ENCODE measurements around the gene KLHL25.

DNA sequence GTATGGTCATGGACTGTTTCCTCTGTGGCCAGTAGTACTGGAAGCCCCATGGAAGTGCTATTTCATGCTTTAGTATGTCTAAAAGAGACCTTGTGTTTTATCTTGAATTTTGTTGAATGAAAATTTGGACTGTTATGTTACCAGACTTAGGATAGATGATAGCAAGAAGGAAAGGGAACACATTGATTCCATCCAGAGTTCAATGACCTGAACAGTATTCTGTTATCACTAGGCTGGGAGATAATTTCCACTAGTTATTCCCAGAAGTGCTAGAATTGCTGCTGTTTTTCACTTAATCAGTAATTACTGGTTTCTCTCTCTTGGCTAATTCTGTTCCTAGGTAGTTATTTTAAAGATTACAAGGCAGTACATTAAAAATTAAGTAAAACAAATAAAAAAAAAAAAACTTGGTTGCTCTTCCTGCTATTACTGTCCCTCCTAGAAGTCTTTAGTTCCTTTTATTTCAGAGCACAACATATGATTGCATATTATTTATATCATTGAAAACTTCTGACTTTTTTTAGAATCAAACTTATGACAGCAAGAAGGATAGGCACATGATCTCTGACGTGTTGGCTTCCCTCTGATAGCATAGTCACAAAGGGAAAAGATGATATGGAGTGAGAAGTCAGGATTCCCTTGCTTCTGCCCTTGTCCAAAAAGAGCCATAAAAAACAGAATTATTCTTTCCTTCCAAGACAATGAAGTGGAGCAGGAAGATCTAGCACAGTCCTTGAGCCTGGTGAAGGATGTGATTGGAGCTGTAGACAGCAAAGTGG lies 72.2 kb downstream of the KLHL25 start:
- TF ChIP-seq EZH2 (IDR thresholded peaks at IDR 0.05; ENCODE audit: borderline replicate concordance) (no peak), EZH2phosphoT487 (IDR thresholded peaks at IDR 0.05; ENCODE audit: low read depth, severe bottlenecking, unreplicated experiment) (no peak)

All from hepatocyte (in vitro differentiated cells).